Endothelial cell of umbilical vein (primary cell): ENCODE results near the gene DUSP22. TPM values are rescaled to one million over a fixed set of nuclear protein-coding genes. Genes with fewer than 3 reads are reported as not detected.

ENCODE experiments used
- BruUV-seq: library from RNA; stranded (reverse); fragments of 400-500 nt; replicated peaks from 2 replicates; lab custom pipeline; 2021; lab: Mats Ljungman, UMichigan
- CTCF ChIA-PET: fragments of 300-600, 350-600 bp; sonication (Branson Sonifier 250); formaldehyde crosslinking; loops from one replicate; lab custom pipeline; 2021; ENCODE audit warnings: antibody characterized with exemption, inconsistent platforms; lab: Charles Lee
- POLR2A ChIA-PET: fragments of 300-600, 350-600 bp; sonication (Branson Sonifier 250); formaldehyde crosslinking; loops from one replicate; lab custom pipeline; 2021; ENCODE audit warnings: antibody characterized with exemption, inconsistent platforms; lab: Charles Lee
- DNase-seq: peaks from one replicate; pipeline ENCODE4 v3.0.0-alpha.2; 2011; ENCODE audit warnings: low read depth, low spot score
- FAIRE-seq: peaks from 2 replicates; lab custom pipeline; 2011; peaks lifted over from hg19 to GRCh38; lab: Jason Lieb, UNC
- H2AFZ ChIP-seq: 2 replicates; pipeline ENCODE4 v1.6.0; 2012; ENCODE audit warnings: low read depth, low read length, control low read depth, inconsistent platforms
- H3K27ac ChIP-seq: 2 replicates; pipeline ENCODE4 v1.5.1; 2011; ENCODE audit warnings: low read depth, mild to moderate bottlenecking, control low read depth, low read length, moderate library complexity; ENCODE audit not compliant: insufficient read depth
- H3K27me3 ChIP-seq, 2 experiments: 2 replicates each; pipeline versions ENCODE4 v1.6.0 to v1.6.1; 2011; ENCODE audit warnings: low read length in 2 of 2, mixed read lengths in 1 of 2; ENCODE audit not compliant: control insufficient read depth in 2 of 2, insufficient read depth in 2 of 2
- H3K36me3 ChIP-seq, 2 experiments: 2 replicates in 1 of 2; 3 replicates in 1 of 2; pipeline ENCODE4 v1.5.1; 2011; ENCODE audit warnings: low read length in 2 of 2, mild to moderate bottlenecking in 1 of 2, moderate library complexity in 1 of 2; ENCODE audit not compliant: control insufficient read depth in 2 of 2, insufficient read depth in 2 of 2; ENCODE audit errors: extremely low read depth in 1 of 2
- H3K4me1 ChIP-seq: 3 replicates; pipeline ENCODE4 v1.5.1; 2011; ENCODE audit warnings: mild to moderate bottlenecking, low read length; ENCODE audit not compliant: control insufficient read depth, insufficient read depth; ENCODE audit errors: extremely low read depth
- H3K4me2 ChIP-seq: 2 replicates; pipeline ENCODE4 v1.6.1; 2011; ENCODE audit warnings: low read length, control low read depth, mixed read lengths; ENCODE audit not compliant: insufficient read depth
- H3K4me3 ChIP-seq, 3 experiments: fragments of 200-600 bp in 1 of 3; sonication (generic), shearing (Covaris generic) in 1 of 3; replicated peaks in 1 of 3; 2 replicates each; pipeline ENCODE4 v1.5.1; 2011 to 2016; ENCODE audit warnings: control low read depth in 3 of 3, low read length in 3 of 3, mild to moderate bottlenecking in 2 of 3, inconsistent platforms in 1 of 3, low read depth in 1 of 3, moderate library complexity in 1 of 3; ENCODE audit not compliant: insufficient read depth in 1 of 3
- H3K79me2 ChIP-seq: 2 replicates; pipeline ENCODE4 v1.6.0; 2012; ENCODE audit warnings: low read length, inconsistent platforms; ENCODE audit not compliant: control insufficient read depth, insufficient read depth
- H3K9ac ChIP-seq: replicated peaks from 2 replicates; pipeline ENCODE3; 2011; ENCODE audit warnings: low read length, control low read depth; ENCODE audit not compliant: insufficient read depth; ENCODE audit errors: extremely low read depth
- H3K9me1 ChIP-seq: replicated peaks from 3 replicates; pipeline ENCODE4 v1.6.0; 2011; ENCODE audit warnings: mild to moderate bottlenecking, low read length; ENCODE audit not compliant: control insufficient read depth, insufficient read depth; ENCODE audit errors: extremely low read depth
- H3K9me3 ChIP-seq: replicated peaks from 2 replicates; pipeline ENCODE4 v1.5.1; 2012; ENCODE audit warnings: low read length, inconsistent platforms; ENCODE audit not compliant: control insufficient read depth, insufficient read depth
- H4K20me1 ChIP-seq: replicated peaks from 2 replicates; pipeline ENCODE3; 2011; ENCODE audit warnings: mild to moderate bottlenecking, low read length; ENCODE audit not compliant: control insufficient read depth, insufficient read depth; ENCODE audit errors: extremely low read depth
- CTCF ChIP-seq, 2 donors: IDR thresholded peaks; 1 replicate in 1 of 2; 2 replicates in 1 of 2; pipeline ENCODE4 v1.5.1; 2011; ENCODE audit warnings: low read length in 2 of 2, mild to moderate bottlenecking in 2 of 2, moderate library complexity in 2 of 2, control low read depth in 1 of 2, inconsistent platforms in 1 of 2, low read depth in 1 of 2; ENCODE audit not compliant: insufficient read depth in 1 of 2; ENCODE audit errors: extremely low read depth in 1 of 2
- EZH2 ChIP-seq: IDR thresholded peaks from 2 replicates; pipeline ENCODE4 v1.6.1; 2012; ENCODE audit warnings: borderline replicate concordance, low read depth, mild to moderate bottlenecking, moderate library complexity, low read length, inconsistent platforms; ENCODE audit not compliant: severe bottlenecking
- FOS ChIP-seq: IDR thresholded peaks from 2 replicates; pipeline ENCODE4 v1.6.1; 2011; ENCODE audit warnings: mild to moderate bottlenecking, low read length, moderate library complexity, borderline replicate concordance; ENCODE audit not compliant: insufficient read depth
- GATA2 ChIP-seq: IDR thresholded peaks from 2 replicates; pipeline ENCODE4 v1.7.0; 2011; ENCODE audit warnings: low read depth, mild to moderate bottlenecking, moderate library complexity, mixed read lengths, low read length; ENCODE audit not compliant: insufficient read length, insufficient read depth
- JUN ChIP-seq: IDR thresholded peaks from 2 replicates; pipeline ENCODE4 v1.6.1; 2011; ENCODE audit warnings: borderline replicate concordance, low read depth; ENCODE audit not compliant: insufficient read length, insufficient read depth
- MAX ChIP-seq: IDR thresholded peaks from 2 replicates; pipeline ENCODE4 v1.6.1; 2011; ENCODE audit not compliant: insufficient read depth, insufficient read length
- MYC ChIP-seq: IDR thresholded peaks from one replicate; pipeline ENCODE4 v1.6.1; 2011; ENCODE audit warnings: mild to moderate bottlenecking, low read depth, low read length
- POLR2A ChIP-seq: IDR thresholded peaks from 2 replicates; pipeline ENCODE4 v1.6.1; 2012; ENCODE audit warnings: low read depth, mild to moderate bottlenecking, control low read depth, low read length
- POLR2AphosphoS5 ChIP-seq: IDR thresholded peaks from 2 replicates; pipeline ENCODE4 v1.6.1; 2012; ENCODE audit warnings: low read depth, mild to moderate bottlenecking, control low read depth, low read length, moderate library complexity; ENCODE audit not compliant: insufficient read depth
- dilution Hi-C: fragments of 300-500 bp; cut with MboI; formaldehyde crosslinking; loops from one replicate; pipeline ENCODE4 v1.15.0; 2019; ENCODE audit warnings: low sequenced_read_pairs; ENCODE audit not compliant: extremely low pct_ligation_motif_present
- intact Hi-C: fragments of 100-400 bp; cut with micrococcal nuclease; formaldehyde crosslinking; loops from one replicate; pipeline ENCODE4 v1.10.0; 2022
- polyA plus RNA-seq, 4 experiments: library from polyadenylated mRNA; depleted of rRNA in 3 of 4; stranded (reverse) in 3 of 4; unstranded in 1 of 4; fragments of >200 nt; gene quantifications; 2 replicates each; pipeline versions ENCODE4 v1.2.1 to v1.2.3, GENCODE V29; 2011 to 2012; ENCODE audit warnings: missing spikeins in 1 of 4
- total RNA-seq: library from RNA; stranded (reverse); gene quantifications from 2 replicates; pipeline ENCODE4 v1.2.3, GENCODE V29; 2021

The DUSP22 gene
- total and polyA plus RNA-seq, 2 donors (not counting 3 experiments of a cell fraction or from before 2014, with no cell fraction given) = 23.2 to 33.9 TPM

GRCh38 chr6:310671-311070 is 18.4 kb downstream of the DUSP22 start:
- Histone ChIP-seq H3K27me3 (no peaks in the 10 kb centered on the region), H3K4me3 (no peak overlapping the region), H3K79me2 (no peaks in the 10 kb centered on the region), H3K9ac (no peak overlapping the region), H3K9me3 (no peaks in the 10 kb centered on the region), H3K36me3 (no peaks in the 10 kb centered on the region), H3K27ac (no peak overlapping the region), H3K4me2 (no peak overlapping the region), H2AFZ (no peak overlapping the region), H3K4me1 (no peaks in the 10 kb centered on the region), H4K20me1 (peaks cover 3% of the 10 kb centered on the region), H3K9me1 (no peaks in the 10 kb centered on the region)
- ChIA-PET POLR2A (no interaction called here), CTCF (no interaction called here)
- intact Hi-C loops (no loop called here), dilution Hi-C loops (no loop called here)
- FAIRE-seq (no peak), DNase-seq (no peak)
- TF ChIP-seq JUN (no peak), GATA2 (no peak), POLR2AphosphoS5 (no peak), MYC (no peak), CTCF (IDR thresholded peaks at IDR 0.05; ENCODE audit: extremely low read depth in 1 of 2, insufficient read depth in 1 of 2, low read depth in 1 of 2, low read length in 2 of 2) (no peak), MAX (no peak), EZH2 (no peak), POLR2A (no peak), FOS (no peak)
- no TSS peak for BruUV-seq
